GM18526 (cell line): ENCODE data around the gene TRIOBP.

ENCODE experiments used
- POLR2A ChIP-seq: IDR thresholded peaks from 3 replicates; pipeline ENCODE4 v1.6.1; 2011; ENCODE audit not compliant: insufficient read length; ENCODE audit errors: extremely low read depth

The TRIOBP gene

GRCh38 chr22:37812869-37813678 lies 116.2 kb downstream of the TRIOBP start:
- TF ChIP-seq POLR2A: no peak

GRCh38 chr22:37815593-37815992 lies 118.7 kb downstream of the TRIOBP start:
- no peak for TF ChIP-seq POLR2A

GRCh38 chr22:37816543-37817180 lies 119.8 kb downstream of the TRIOBP start:
- no peak for TF ChIP-seq POLR2A

GRCh38 chr22:37817705-37818408 lies 121.0 kb downstream of the TRIOBP start:
- TF ChIP-seq POLR2A: no peak

GRCh38 chr22:37818409-37819104 lies 121.7 kb downstream of the TRIOBP start:
- no peak for TF ChIP-seq POLR2A

GRCh38 chr22:37819105-37819433 lies 122.2 kb downstream of the TRIOBP start:
- TF ChIP-seq POLR2A: no peak

- no peak for TF ChIP-seq POLR2A
Measured at GRCh38 chr22:37820350-37820749, 123.5 kb downstream of the TRIOBP start.

- no peak for TF ChIP-seq POLR2A
Measured at GRCh38 chr22:37822079-37822833, 125.4 kb downstream of the TRIOBP start.

GRCh38 chr22:37823134-37823985 lies 126.5 kb downstream of the TRIOBP start, which contains the start of gene GALR3:
Gene GALR3 (plus strand): TSS chr22:37823382. CDS start chr22:37823407, 25 bp downstream.
- TF ChIP-seq POLR2A: no peak

- no peak for TF ChIP-seq POLR2A
Measured at GRCh38 chr22:37824674-37825641, 128.1 kb downstream of the TRIOBP start.
